Measurements from ENCODE around the gene PEAK3. TPM values are rescaled to one million over a fixed set of nuclear protein-coding genes. Genes with fewer than 3 reads are reported as not detected.

The PEAK3 gene
- total and polyA plus RNA-seq, 10 of the 15 experiments (the other 5 are each of a cell fraction or from before 2014, with no cell fraction given): 0.03 to 0.10 (median 0.05) TPM; not detected in 7

GRCh38 chr19:2253106-2254063 is 28.6 kb downstream of the PEAK3 start:
- ATAC-seq: peak; percentile 18

More at GRCh38 chr19:2253106-2254063, 28.6 kb downstream of the PEAK3 start:
- Histone ChIP-seq H3K4me2 (ENCODE audit: control insufficient read depth, insufficient read depth) (peak overlapping the region; percentile 60), H4K20me1 (ENCODE audit: control insufficient read depth, insufficient read depth) (no peaks in the 10 kb centered on the region), H3K4me1 (ENCODE audit: control insufficient read depth, insufficient read depth, low read length) (peaks cover 7% of the 10 kb centered on the region), H3K4me3 (peak overlapping the region; percentile 32; the same call in 1 of the 2 replicates), H3K27ac (ENCODE audit: control insufficient read depth, insufficient read depth) (no peak overlapping the region), H3K9ac (ENCODE audit: control insufficient read depth, insufficient read depth, low read length) (no peak overlapping the region), H2AFZ (ENCODE audit: control insufficient read depth, low read depth, low read length) (peak overlapping the region; percentile 19; the same call in 1 of the 2 replicates), H3K79me2 (ENCODE audit: control insufficient read depth, insufficient read depth, low read length) (no peaks in the 10 kb centered on the region), H3K27me3 (replicated peaks in 1 of 2; ENCODE audit: control insufficient read depth in 2 of 2, insufficient read depth in 2 of 2, low read length in 1 of 2) (peaks cover 14 to 19% of the 10 kb centered on the region in 2 experiments; a peak in 3 of 4 replicates), H3K36me3 (ENCODE audit: control insufficient read depth in 2 of 2, insufficient read depth in 2 of 2, low read length in 1 of 2) (peaks cover 0 to 7% of the 10 kb centered on the region in 2 experiments; a peak in 2 of 4 replicates), H3K9me3 (replicated peaks; ENCODE audit: control insufficient read depth, insufficient read depth, low read length) (no peaks in the 10 kb centered on the region; the same call in 2 of the 3 replicates)
- ChIA-PET SMC1A (ENCODE audit: uncharacterized antibody, unreplicated experiment) (no interaction called here), RAD21 (ENCODE audit: unreplicated experiment) (interaction anchor here (0.6 kb wide), 1 partner anchor 16 kb away, joined by 4 read pairs; no protein-coding TSS in a partner anchor), POLR2A (no interaction called here), CTCF (interaction anchor here (0.5 to 1.3 kb wide), 4 partner anchors 14 to 139 kb away, joined by 3 to 5 read pairs (median 4); no protein-coding TSS in a partner anchor)
- WGBS (ENCODE audit: insufficient coverage, insufficient replicate concordance, low lambda C conversion rate, missing lambda C conversion rate): 10% methylated on average over 55 of the region's 77 CpGs
- in situ Hi-C loops (cut with MboI): no loop called here
- peak; percentile 24 to 45 (median 41) for TF ChIP-seq CTCF (IDR thresholded peaks at IDR 0.05 in 2 of 3, conservative IDR thresholded peaks at IDR 0.05 in 1 of 3; ENCODE audit: control insufficient read depth in 2 of 3, extremely low read depth in 1 of 3, insufficient read depth in 1 of 3, low read depth in 3 of 3, low read length in 3 of 3)
- TF ChIP-seq KAT2A (conservative IDR thresholded peaks at IDR 0.05; ENCODE audit: control insufficient read depth, low read depth, low read length): no peak
- TF ChIP-seq SMC3 (IDR thresholded peaks at IDR 0.05; ENCODE audit: borderline replicate concordance, low read length): peak; percentile 42; the same call in 1 of the 2 replicates
- no peak for TF ChIP-seq IRF5 (IDR thresholded peaks at IDR 0.05; ENCODE audit: borderline replicate concordance)
- TF ChIP-seq SUZ12 (IDR thresholded peaks at IDR 0.05; ENCODE audit: unreplicated experiment): no peak
- no peak for TF ChIP-seq NBN (IDR thresholded peaks at IDR 0.05)
- peak; percentile 96 for TF ChIP-seq HDAC6 (IDR thresholded peaks at IDR 0.05; ENCODE audit: unreplicated experiment)
- TF ChIP-seq IKZF2 (IDR thresholded peaks at IDR 0.05): no peak
- TF ChIP-seq WRNIP1 (IDR thresholded peaks at IDR 0.05; ENCODE audit: borderline replicate concordance, low read depth, low read length): no peak
- TF ChIP-seq EED (IDR thresholded peaks at IDR 0.05; ENCODE audit: low read depth): 0 out of 2 replicates have a peak, but pooled peaks have one; percentile 6
- TF ChIP-seq EGR1 (IDR thresholded peaks at IDR 0.05; ENCODE audit: borderline replicate concordance in 1 of 2, low read depth in 2 of 2, low read length in 2 of 2): 0 out of 3 replicates have a peak, but pooled peaks of 1 of the 2 experiments have one; percentile 28
- peak; percentile 42; the same call in 1 of the 2 replicates for TF ChIP-seq PKNOX1 (IDR thresholded peaks at IDR 0.05)
- TF ChIP-seq RAD21 (IDR thresholded peaks at IDR 0.05; ENCODE audit: insufficient read depth, low read depth, low read length): peak; percentile 58
- DNase-seq (ENCODE audit: low read depth, low spot score): no peak
- intact Hi-C loops (cut with micrococcal nuclease; ENCODE audit: unreplicated experiment): no loop called here
- no TSS peak for BruUV-seq (replicated peaks)
- no peak for FAIRE-seq
